ENCODE data around the gene DNAJC10.

Gene DNAJC10

GRCh38 chr2:182798736-182799135 is 82.7 kb downstream of the DNAJC10 start:
- no peak for FAIRE-seq

- FAIRE-seq, result no peak
Observed at GRCh38 chr2:182804128-182804527, 88.1 kb downstream of the DNAJC10 start.

- FAIRE-seq, result no peak
Observed at GRCh38 chr2:182807319-182807718, 91.3 kb downstream of the DNAJC10 start.

- FAIRE-seq, result no peak
Observed at GRCh38 chr2:182810087-182810486, 94.0 kb downstream of the DNAJC10 start.

GRCh38 chr2:182814380-182814779 is 98.3 kb downstream of the DNAJC10 start:
- no peak for FAIRE-seq

GRCh38 chr2:182814804-182815203 is 98.7 kb downstream of the DNAJC10 start:
- no peak for FAIRE-seq

GRCh38 chr2:182816866-182817265 is 100.8 kb downstream of the DNAJC10 start:
- no peak for FAIRE-seq

GRCh38 chr2:182817558-182817957 is 101.5 kb downstream of the DNAJC10 start:
- no peak for FAIRE-seq

GRCh38 chr2:182818501-182818900 is 102.4 kb downstream of the DNAJC10 start:
- no peak for FAIRE-seq

GRCh38 chr2:182818925-182819324 is 102.9 kb downstream of the DNAJC10 start:
- FAIRE-seq, result no peak

GRCh38 chr2:182819412-182819811 is 103.4 kb downstream of the DNAJC10 start:
- FAIRE-seq, result no peak

GRCh38 chr2:182821182-182821581 is 105.1 kb downstream of the DNAJC10 start:
- FAIRE-seq, result no peak

- no peak for FAIRE-seq
Observed at GRCh38 chr2:182822733-182823132, 106.7 kb downstream of the DNAJC10 start.

- no peak for FAIRE-seq
Observed at GRCh38 chr2:182824056-182824766, 108.2 kb downstream of the DNAJC10 start.

GRCh38 chr2:182824767-182825158 is 108.7 kb downstream of the DNAJC10 start:
- FAIRE-seq, result no peak

GRCh38 chr2:182826064-182826463 is 110.0 kb downstream of the DNAJC10 start:
- FAIRE-seq, result no peak

GRCh38 chr2:182826496-182826895 is 110.4 kb downstream of the DNAJC10 start:
- no peak for FAIRE-seq

- FAIRE-seq, result no peak
Observed at GRCh38 chr2:182827182-182827879, 111.3 kb downstream of the DNAJC10 start.

- no peak for FAIRE-seq
Observed at GRCh38 chr2:182831101-182831500, 115.0 kb downstream of the DNAJC10 start.

GRCh38 chr2:182831921-182832320 is 115.9 kb downstream of the DNAJC10 start:
- no peak for FAIRE-seq

- no peak for FAIRE-seq
Observed at GRCh38 chr2:182833084-182833854, 117.2 kb downstream of the DNAJC10 start.

GRCh38 chr2:182834293-182834692 is 118.2 kb downstream of the DNAJC10 start:
- FAIRE-seq, result no peak

- FAIRE-seq, result no peak
Observed at GRCh38 chr2:182836451-182836850, 120.4 kb downstream of the DNAJC10 start.
